Measurements from ENCODE around the gene PBX1. TPM values are rescaled to one million over a fixed set of nuclear protein-coding genes. Genes with fewer than 3 reads are reported as not detected.

Gene PBX1
- total and polyA plus RNA-seq, 2 donors (not counting 3 experiments of a cell fraction or from before 2014, with no cell fraction given), result 10.7 to 24.1 TPM

DNA sequence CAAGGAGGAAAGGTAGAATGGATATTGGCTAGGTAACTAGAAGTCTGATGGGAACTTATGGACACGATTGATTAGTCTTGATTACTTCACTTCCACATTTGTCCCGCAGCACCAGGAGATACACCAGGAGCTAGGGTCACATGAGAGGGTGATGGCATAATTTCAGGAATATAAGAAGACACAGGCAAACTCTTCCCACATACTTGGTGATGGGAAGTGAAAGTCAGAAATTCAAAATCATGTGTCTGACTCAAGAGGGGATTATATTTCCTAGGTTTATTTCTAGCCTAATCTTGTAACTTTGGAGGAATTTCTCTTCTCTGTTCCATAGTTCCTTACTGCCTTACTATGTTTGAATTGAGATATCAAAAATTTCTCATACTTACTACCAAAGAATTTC is 185.0 kb downstream of the PBX1 start:
- BruUV-seq (replicated peaks), result no TSS peak
- dilution Hi-C loops (cut with MboI; ENCODE audit: extremely low pct_ligation_motif_present, low sequenced_read_pairs), result no loop called here
- H4K20me1 ChIP-seq (replicated peaks; ENCODE audit: control insufficient read depth, extremely low read depth, insufficient read depth, low read length), result no peaks in the 10 kb centered on the region
- H3K9me1 ChIP-seq (replicated peaks; ENCODE audit: control insufficient read depth, extremely low read depth, insufficient read depth, low read length), result no peaks in the 10 kb centered on the region
- no peak for TF ChIP-seq MYC (IDR thresholded peaks at IDR 0.05; ENCODE audit: low read depth, low read length)
- TF ChIP-seq, protein P1, sequence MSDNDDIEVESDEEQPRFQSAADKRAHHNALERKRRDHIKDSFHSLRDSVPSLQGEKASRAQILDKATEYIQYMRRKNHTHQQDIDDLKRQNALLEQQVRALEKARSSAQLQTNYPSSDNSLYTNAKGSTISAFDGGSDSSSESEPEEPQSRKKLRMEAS (IDR thresholded peaks at IDR 0.05; ENCODE audit: insufficient read depth, insufficient read length), result no peak
- TF ChIP-seq POLR2A (IDR thresholded peaks at IDR 0.05; ENCODE audit: low read depth, low read length), result no peak
- TF ChIP-seq JUN (IDR thresholded peaks at IDR 0.05; ENCODE audit: borderline replicate concordance, insufficient read depth, insufficient read length, low read depth), result no peak
- TF ChIP-seq EZH2 (IDR thresholded peaks at IDR 0.05; ENCODE audit: borderline replicate concordance, low read depth, low read length, severe bottlenecking), result no peak
- TF ChIP-seq POLR2AphosphoS5 (IDR thresholded peaks at IDR 0.05; ENCODE audit: insufficient read depth, low read depth, low read length), result no peak
- no peak for TF ChIP-seq FOS (IDR thresholded peaks at IDR 0.05; ENCODE audit: borderline replicate concordance, insufficient read depth, low read length)
- no peak for TF ChIP-seq GATA2 (IDR thresholded peaks at IDR 0.05; ENCODE audit: insufficient read depth, insufficient read length, low read depth, low read length)
- TF ChIP-seq, protein P2, sequence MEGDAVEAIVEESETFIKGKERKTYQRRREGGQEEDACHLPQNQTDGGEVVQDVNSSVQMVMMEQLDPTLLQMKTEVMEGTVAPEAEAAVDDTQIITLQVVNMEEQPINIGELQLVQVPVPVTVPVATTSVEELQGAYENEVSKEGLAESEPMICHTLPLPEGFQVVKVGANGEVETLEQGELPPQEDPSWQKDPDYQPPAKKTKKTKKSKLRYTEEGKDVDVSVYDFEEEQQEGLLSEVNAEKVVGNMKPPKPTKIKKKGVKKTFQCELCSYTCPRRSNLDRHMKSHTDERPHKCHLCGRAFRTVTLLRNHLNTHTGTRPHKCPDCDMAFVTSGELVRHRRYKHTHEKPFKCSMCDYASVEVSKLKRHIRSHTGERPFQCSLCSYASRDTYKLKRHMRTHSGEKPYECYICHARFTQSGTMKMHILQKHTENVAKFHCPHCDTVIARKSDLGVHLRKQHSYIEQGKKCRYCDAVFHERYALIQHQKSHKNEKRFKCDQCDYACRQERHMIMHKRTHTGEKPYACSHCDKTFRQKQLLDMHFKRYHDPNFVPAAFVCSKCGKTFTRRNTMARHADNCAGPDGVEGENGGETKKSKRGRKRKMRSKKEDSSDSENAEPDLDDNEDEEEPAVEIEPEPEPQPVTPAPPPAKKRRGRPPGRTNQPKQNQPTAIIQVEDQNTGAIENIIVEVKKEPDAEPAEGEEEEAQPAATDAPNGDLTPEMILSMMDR (IDR thresholded peaks at IDR 0.05; ENCODE audit: extremely low read depth in 1 of 2, insufficient read depth in 1 of 2, low read depth in 1 of 2, low read length in 2 of 2), result no peak
- peaks cover 5% of the 10 kb centered on the region for H3K4me1 ChIP-seq (ENCODE audit: control insufficient read depth, extremely low read depth, insufficient read depth, low read length)
- CTCF ChIA-PET, result no interaction called here
- H3K36me3 ChIP-seq (ENCODE audit: control insufficient read depth in 2 of 2, extremely low read depth in 1 of 2, insufficient read depth in 2 of 2, low read length in 2 of 2), result no peaks in the 10 kb centered on the region
- POLR2A ChIA-PET, result no interaction called here
- no peaks in the 10 kb centered on the region for H3K27me3 ChIP-seq (ENCODE audit: control insufficient read depth in 2 of 2, insufficient read depth in 2 of 2, low read length in 2 of 2)
- FAIRE-seq, result no peak
- no peaks in the 10 kb centered on the region for H3K79me2 ChIP-seq (ENCODE audit: control insufficient read depth, insufficient read depth, low read length)
- no peak overlapping the region for H3K27ac ChIP-seq (ENCODE audit: insufficient read depth, low read depth, low read length)
- H3K9me3 ChIP-seq (replicated peaks; ENCODE audit: control insufficient read depth, insufficient read depth, low read length), result no peaks in the 10 kb centered on the region
- H3K4me2 ChIP-seq (ENCODE audit: insufficient read depth, low read length), result no peak overlapping the region
- no peak overlapping the region for H2AFZ ChIP-seq (ENCODE audit: low read depth, low read length)
- no peak overlapping the region for H3K9ac ChIP-seq (replicated peaks; ENCODE audit: extremely low read depth, insufficient read depth, low read length)
- intact Hi-C loops (cut with micrococcal nuclease), result no loop called here
- no peak overlapping the region for H3K4me3 ChIP-seq (replicated peaks in 1 of 3; ENCODE audit: insufficient read depth in 1 of 3, low read depth in 1 of 3, low read length in 3 of 3)
- no peak for DNase-seq (ENCODE audit: low read depth, low spot score)
